H1 (cell line): ENCODE results near the gene MYH16.

ENCODE experiments used
- CBX8 ChIP-seq: fragments of 300-800, 300-1000 bp; sonication (generic); IDR thresholded peaks from 2 replicates; pipeline ENCODE4 v1.7.1; 2016; ENCODE audit warnings: low read depth, low read length, borderline replicate concordance
- E2F6 ChIP-seq: IDR thresholded peaks from 2 replicates; pipeline ENCODE4 v1.6.1; 2012; ENCODE audit warnings: inconsistent platforms
- POLR2A ChIP-seq, 2 experiments: IDR thresholded peaks; 1 replicate in 1 of 2; 2 replicates in 1 of 2; pipeline ENCODE4 v1.6.1; 2011; ENCODE audit warnings: low read depth in 2 of 2, low read length in 2 of 2, mild to moderate bottlenecking in 2 of 2; ENCODE audit errors: control extremely low read depth in 1 of 2
- SP1 ChIP-seq: IDR thresholded peaks from 2 replicates; pipeline ENCODE4 v1.6.1; 2011; ENCODE audit warnings: low read depth, low read length
- TF ChIP-seq, protein P1 (sequence below), 3 experiments: IDR thresholded peaks; 1 replicate in 2 of 3; 2 replicates in 1 of 3; pipeline versions ENCODE4 v1.5.1 to v1.6.1; 2011; ENCODE audit warnings: low read length in 3 of 3, mild to moderate bottlenecking in 3 of 3, inconsistent platforms in 2 of 3, low read depth in 1 of 3, moderate library complexity in 1 of 3; ENCODE audit not compliant: insufficient read depth in 1 of 3; ENCODE audit errors: control extremely low read depth in 1 of 3
- TF ChIP-seq, protein P2 (sequence below): IDR thresholded peaks from 2 replicates; pipeline ENCODE4 v1.6.1; 2011; ENCODE audit warnings: low read length, improper control_type of control experiment

DNA sequence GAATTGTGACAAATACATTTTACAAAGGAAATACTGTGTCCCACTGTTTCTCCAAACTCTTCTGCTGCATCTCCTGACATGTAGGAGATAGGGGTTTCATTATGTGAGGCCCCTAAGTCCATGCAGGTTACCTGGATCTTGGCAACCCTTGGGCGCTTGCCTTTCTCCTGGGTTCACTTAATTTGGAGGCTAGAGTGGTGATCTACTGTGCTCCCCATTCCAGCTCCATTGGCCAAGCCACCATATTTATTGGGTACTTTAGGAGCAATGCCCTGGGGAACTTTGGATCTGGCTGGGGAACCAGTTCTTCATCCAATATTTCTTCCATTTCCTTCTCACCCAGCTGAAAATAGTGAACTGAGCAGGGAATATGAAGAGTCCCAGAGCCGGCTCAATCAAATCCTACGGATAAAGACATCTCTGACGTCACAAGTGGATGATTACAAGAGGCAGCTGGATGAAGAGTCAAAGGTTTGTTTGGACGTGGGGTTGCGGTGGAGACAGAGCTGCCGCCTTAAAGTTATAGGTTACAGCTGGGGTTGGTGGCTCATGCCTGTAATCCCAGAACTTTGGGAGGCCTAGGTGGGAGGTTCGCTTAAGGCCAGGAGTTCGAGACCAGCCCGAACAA lies 18.5 kb downstream of the MYH16 start:
- no peak for TF ChIP-seq SP1
- TF ChIP-seq POLR2A (IDR thresholded peaks at IDR 0.05; ENCODE audit: control extremely low read depth in 1 of 2, low read depth in 2 of 2, low read length in 2 of 2): no peak
- TF ChIP-seq, protein P1, sequence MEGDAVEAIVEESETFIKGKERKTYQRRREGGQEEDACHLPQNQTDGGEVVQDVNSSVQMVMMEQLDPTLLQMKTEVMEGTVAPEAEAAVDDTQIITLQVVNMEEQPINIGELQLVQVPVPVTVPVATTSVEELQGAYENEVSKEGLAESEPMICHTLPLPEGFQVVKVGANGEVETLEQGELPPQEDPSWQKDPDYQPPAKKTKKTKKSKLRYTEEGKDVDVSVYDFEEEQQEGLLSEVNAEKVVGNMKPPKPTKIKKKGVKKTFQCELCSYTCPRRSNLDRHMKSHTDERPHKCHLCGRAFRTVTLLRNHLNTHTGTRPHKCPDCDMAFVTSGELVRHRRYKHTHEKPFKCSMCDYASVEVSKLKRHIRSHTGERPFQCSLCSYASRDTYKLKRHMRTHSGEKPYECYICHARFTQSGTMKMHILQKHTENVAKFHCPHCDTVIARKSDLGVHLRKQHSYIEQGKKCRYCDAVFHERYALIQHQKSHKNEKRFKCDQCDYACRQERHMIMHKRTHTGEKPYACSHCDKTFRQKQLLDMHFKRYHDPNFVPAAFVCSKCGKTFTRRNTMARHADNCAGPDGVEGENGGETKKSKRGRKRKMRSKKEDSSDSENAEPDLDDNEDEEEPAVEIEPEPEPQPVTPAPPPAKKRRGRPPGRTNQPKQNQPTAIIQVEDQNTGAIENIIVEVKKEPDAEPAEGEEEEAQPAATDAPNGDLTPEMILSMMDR (IDR thresholded peaks at IDR 0.05; ENCODE audit: control extremely low read depth in 1 of 3, insufficient read depth in 1 of 3, low read depth in 1 of 3, low read length in 3 of 3): no peak
- no peak for TF ChIP-seq E2F6
- TF ChIP-seq CBX8: no peak
- TF ChIP-seq, protein P2, sequence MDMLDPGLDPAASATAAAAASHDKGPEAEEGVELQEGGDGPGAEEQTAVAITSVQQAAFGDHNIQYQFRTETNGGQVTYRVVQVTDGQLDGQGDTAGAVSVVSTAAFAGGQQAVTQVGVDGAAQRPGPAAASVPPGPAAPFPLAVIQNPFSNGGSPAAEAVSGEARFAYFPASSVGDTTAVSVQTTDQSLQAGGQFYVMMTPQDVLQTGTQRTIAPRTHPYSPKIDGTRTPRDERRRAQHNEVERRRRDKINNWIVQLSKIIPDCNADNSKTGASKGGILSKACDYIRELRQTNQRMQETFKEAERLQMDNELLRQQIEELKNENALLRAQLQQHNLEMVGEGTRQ: no peak
